Transverse colon (tissue), 4 donors: ENCODE measurements around the gene ZNF644. TPM values are rescaled to one million over a fixed set of nuclear protein-coding genes. Genes with fewer than 3 reads are reported as not detected.
"Not testable (repeated sequence)": the region's sequence is repeated elsewhere in the genome, so short reads cannot be mapped to it uniquely, and the experiment has no call there.

Experiments used
- DNase-seq: peaks from one replicate; pipeline ENCODE4 v3.0.0-alpha.2; 2019
- H3K27ac ChIP-seq, 4 donors: fragments of 200-600 bp; sonication (generic); 2 replicates each; pipeline ENCODE4 v1.5.1; 2016 to 2018; ENCODE audit warnings: inconsistent platforms in 4 of 4
- H3K27me3 ChIP-seq: fragments of 200-600 bp; sonication (generic); 2 replicates; pipeline ENCODE4 v1.5.1; 2017; ENCODE audit warnings: inconsistent platforms
- H3K36me3 ChIP-seq, 4 donors: fragments of 200-600 bp; sonication (generic); 2 replicates each; pipeline ENCODE4 v1.5.1; 2017 to 2019; ENCODE audit warnings: inconsistent platforms in 4 of 4
- H3K4me1 ChIP-seq, 4 donors: fragments of 200-600 bp; sonication (generic); 2 replicates each; pipeline ENCODE4 v1.5.1; 2017 to 2020; ENCODE audit warnings: inconsistent platforms in 4 of 4
- H3K4me3 ChIP-seq, 4 donors: fragments of 200-600 bp; sonication (generic); 1 replicate in 1 of 4; 2 replicates in 3 of 4; pipeline versions ENCODE4 v1.5.1 to v1.6.1; 2017 to 2019; ENCODE audit warnings: inconsistent platforms in 4 of 4
- H3K9me3 ChIP-seq, 2 donors: fragments of 200-600 bp; sonication (generic); 2 replicates each; pipeline ENCODE4 v1.5.1; 2017 to 2019; ENCODE audit warnings: inconsistent platforms in 2 of 2
- CTCF ChIP-seq, 5 experiments: fragments of 200-600 bp in 3 of 5; fragments of 450-650 bp in 2 of 5; sonication (generic) in 3 of 5; IDR thresholded peaks; 1 replicate in 2 of 5; 2 replicates in 3 of 5; pipeline ENCODE4 v1.5.1; 2016 to 2017; ENCODE audit warnings: antibody characterized with exemption in 5 of 5, inconsistent platforms in 3 of 5, mild to moderate bottlenecking in 2 of 5, moderate library complexity in 1 of 5
- EP300 ChIP-seq: sonication (generic); formaldehyde crosslinking; IDR thresholded peaks from one replicate; pipeline ENCODE4 v1.6.1; 2017; ENCODE audit warnings: antibody characterized with exemption, low read depth
- POLR2A ChIP-seq: fragments of 450-650 bp; IDR thresholded peaks from one replicate; pipeline ENCODE4 v1.6.1; 2016; ENCODE audit warnings: antibody characterized with exemption, mild to moderate bottlenecking, moderate library complexity
- POLR2AphosphoS5 ChIP-seq, 3 donors: sonication (generic); formaldehyde crosslinking; IDR thresholded peaks; one replicate each; pipeline ENCODE4 v1.6.1; 2016; ENCODE audit warnings: antibody characterized with exemption in 3 of 3
- WGBS, 2 donors: methylation state at CpG; one replicate each; pipeline ENCODE4 v1.1.5; 2018; ENCODE audit warnings: low coverage in 1 of 2; 5-methylcytosine and 5-hydroxymethylcytosine counted together
- in situ Hi-C, 4 donors: fragments of 200-750 bp; cut with MboI; loops; one replicate each; pipeline versions ENCODE4 v1.15.0 to v1.15.1; 2017; ENCODE audit warnings: low sequenced_read_pairs in 3 of 4, low pct_ligation_motif_present in 1 of 4, low pct_unique_long_range_greater_than_20kb in 1 of 4
- intact Hi-C: fragments of 100-400 bp; cut with DNase I; formaldehyde crosslinking; loops from one replicate; pipeline ENCODE4 v1.15.1; 2023; ENCODE audit warnings: low total_unique reads
- total RNA-seq, 4 donors: library from RNA; depleted of rRNA; stranded (reverse); fragments of >200 nt; gene quantifications; one replicate each; pipeline ENCODE4 v1.1.0, GENCODE V29; 2016

ZNF644 gene
- total RNA-seq, 4 donors from 2014 or later = 19.5 to 86.2 (median 50.4) TPM

GRCh38 chr1:90943966-90944365 is 77.9 kb downstream of the ZNF644 start:
- peaks cover 0 to 10% (median 5%) of the 10 kb centered on the region in 4 donors for H3K36me3 ChIP-seq
- no peak overlapping the region for H3K4me3 ChIP-seq
- peaks cover 0 to 14% (median 6%) of the 10 kb centered on the region in 4 donors for H3K4me1 ChIP-seq
- no peaks in the 10 kb centered on the region for H3K9me3 ChIP-seq
- intact Hi-C loops (no loop called here), in situ Hi-C loops (no loop called here)
- TF ChIP-seq POLR2AphosphoS5 (IDR thresholded peaks at IDR 0.05) (no peak), POLR2A (no peak), CTCF (IDR thresholded peaks at IDR 0.05) (no peak), EP300 (no peak)
- no peak overlapping the region for H3K27ac ChIP-seq
- 95 to 100% methylated on average over 3 to 4 of the region's 4 CpGs for WGBS, 2 donors
- DNase-seq = no peak
- no peaks in the 10 kb centered on the region for H3K27me3 ChIP-seq

- intact Hi-C loops = no loop called here
- in situ Hi-C loops = no loop called here
- H3K9me3 ChIP-seq = no peaks in the 10 kb centered on the region
Observed at GRCh38 chr1:90940746-90941145, 81.1 kb downstream of the ZNF644 start.

GRCh38 chr1:90936731-90937130 is 85.1 kb downstream of the ZNF644 start:
- Histone ChIP-seq H3K27ac (no peak overlapping the region), H3K36me3 (peaks cover 0 to 15% (median 5%) of the 10 kb centered on the region in 4 donors), H3K4me1 (peaks cover 0 to 19% (median 0%) of the 10 kb centered on the region in 4 donors), H3K27me3 (no peaks in the 10 kb centered on the region), H3K4me3 (no peak overlapping the region), H3K9me3 (no peaks in the 10 kb centered on the region)
- no peak for DNase-seq
- in situ Hi-C loops = no loop called here
- TF ChIP-seq EP300 (no peak), CTCF (IDR thresholded peaks at IDR 0.05) (no peak), POLR2AphosphoS5 (IDR thresholded peaks at IDR 0.05) (no peak), POLR2A (no peak)
- intact Hi-C loops = no loop called here
- 97 to 100% methylated on average over 1 of the region's 1 CpG for WGBS, 2 donors

More at GRCh38 chr1:90940746-90941145, 81.1 kb downstream of the ZNF644 start:
- H3K27me3 ChIP-seq = no peaks in the 10 kb centered on the region
- no peak for TF ChIP-seq POLR2A
- TF ChIP-seq POLR2AphosphoS5 (IDR thresholded peaks at IDR 0.05) = no peak
- TF ChIP-seq EP300 = no peak
- TF ChIP-seq CTCF (IDR thresholded peaks at IDR 0.05) = no peak
- 95 to 100% methylated on average over 2 of the region's 2 CpGs for WGBS, 2 donors
- no peak overlapping the region for H3K27ac ChIP-seq
- no peak for DNase-seq
- H3K36me3 ChIP-seq = peaks cover 0 to 10% (median 5%) of the 10 kb centered on the region in 4 donors
- H3K4me3 ChIP-seq = no peak overlapping the region
- H3K4me1 ChIP-seq = peaks cover 0 to 7% (median 0%) of the 10 kb centered on the region in 4 donors

- H3K36me3 ChIP-seq = peaks cover 0 to 15% (median 5%) of the 10 kb centered on the region in 4 donors
- TF ChIP-seq POLR2AphosphoS5 (IDR thresholded peaks at IDR 0.05) (no peak), POLR2A (no peak), EP300 (no peak), CTCF (IDR thresholded peaks at IDR 0.05) (no peak)
- intact Hi-C loops = no loop called here
- in situ Hi-C loops = no loop called here
- no peaks in the 10 kb centered on the region for H3K9me3 ChIP-seq
- WGBS, 2 donors = 88 to 95% methylated on average over 4 of the region's 4 CpGs
- H3K27ac ChIP-seq = no peak overlapping the region
- H3K4me3 ChIP-seq = no peak overlapping the region
- peaks cover 0 to 21% (median 0%) of the 10 kb centered on the region in 4 donors for H3K4me1 ChIP-seq
- H3K27me3 ChIP-seq = no peaks in the 10 kb centered on the region
- DNase-seq = no peak
Observed at GRCh38 chr1:90936061-90936460, 85.8 kb downstream of the ZNF644 start.

- 96 to 100% methylated on average over 5 to 8 of the region's 8 CpGs for WGBS, 2 donors
- H3K27ac ChIP-seq, in situ Hi-C loops, H3K36me3 ChIP-seq, H3K27me3 ChIP-seq, H3K9me3 ChIP-seq, intact Hi-C loops, DNase-seq, H3K4me3 ChIP-seq: not testable (repeated sequence)
- H3K4me1 ChIP-seq = peaks cover 9 to 40% (median 11%) of the 10 kb centered on the region in 4 donors
Observed at GRCh38 chr1:90928231-90928630, 93.6 kb downstream of the ZNF644 start.

- H3K27ac ChIP-seq, H3K36me3 ChIP-seq, H3K9me3 ChIP-seq, H3K27me3 ChIP-seq, H3K4me3 ChIP-seq, intact Hi-C loops, DNase-seq, in situ Hi-C loops: not testable (repeated sequence)
- 94% methylated on average over 5 of the region's 5 CpGs; no CpG with 5 or more reads in 1 of the 2 donors for WGBS, 2 donors
- H3K4me1 ChIP-seq = peaks cover 10 to 44% (median 13%) of the 10 kb centered on the region in 4 donors
Observed at GRCh38 chr1:90927674-90928073, 94.2 kb downstream of the ZNF644 start.
